ENCODE data around the gene TEDC2.
A peak's percentile ranks its signal among the peaks of the same experiment; 100 is the strongest.
"Not testable (repeated sequence)": the region's sequence is repeated elsewhere in the genome, so short reads cannot be mapped to it uniquely, and the experiment has no call there.

Gene TEDC2

GRCh38 chr16:2429034-2429770 lies 30.7 kb upstream of the TEDC2 start, which contains the start of gene CCNF:
CCNF (plus strand) TSS chr16:2429447; CDS start chr16:2429482, 35 bp downstream.
- FAIRE-seq (no peak), DNase-seq (ENCODE audit: insufficient read length, low spot score) (peak; percentile 94)
- TF ChIP-seq POLR2A (IDR thresholded peaks at IDR 0.05; ENCODE audit: low read depth, low read length): peak; percentile 94

- FAIRE-seq: no peak
- TF ChIP-seq POLR2A (IDR thresholded peaks at IDR 0.05; ENCODE audit: low read depth, low read length): no peak
- DNase-seq (ENCODE audit: insufficient read length, low spot score): no peak
Measured at GRCh38 chr16:2429771-2430663, 29.9 kb upstream of the TEDC2 start.

GRCh38 chr16:2432286-2432685 lies 27.6 kb upstream of the TEDC2 start:
- no peak for TF ChIP-seq POLR2A (IDR thresholded peaks at IDR 0.05; ENCODE audit: low read depth, low read length)
- FAIRE-seq (no peak), DNase-seq (ENCODE audit: insufficient read length, low spot score) (no peak)

GRCh38 chr16:2432801-2433505 lies 27.0 kb upstream of the TEDC2 start:
- TF ChIP-seq POLR2A (IDR thresholded peaks at IDR 0.05; ENCODE audit: low read depth, low read length): no peak
- DNase-seq (ENCODE audit: insufficient read length, low spot score): no peak
- FAIRE-seq: no peak

GRCh38 chr16:2435236-2435635 lies 24.7 kb upstream of the TEDC2 start:
- not testable (repeated sequence) for FAIRE-seq; DNase-seq (ENCODE audit: insufficient read length, low spot score)

GRCh38 chr16:2436110-2436509 lies 23.8 kb upstream of the TEDC2 start:
- no peak for TF ChIP-seq POLR2A (IDR thresholded peaks at IDR 0.05; ENCODE audit: low read depth, low read length)
- no peak for DNase-seq (ENCODE audit: insufficient read length, low spot score)
- no peak for FAIRE-seq

- TF ChIP-seq POLR2A (IDR thresholded peaks at IDR 0.05; ENCODE audit: low read depth, low read length): no peak
- no peak for FAIRE-seq
- no peak for DNase-seq (ENCODE audit: insufficient read length, low spot score)
Measured at GRCh38 chr16:2437032-2437790, 22.7 kb upstream of the TEDC2 start.

GRCh38 chr16:2438121-2438520 lies 21.8 kb upstream of the TEDC2 start:
- no peak for TF ChIP-seq POLR2A (IDR thresholded peaks at IDR 0.05; ENCODE audit: low read depth, low read length)
- FAIRE-seq (no peak), DNase-seq (ENCODE audit: insufficient read length, low spot score) (no peak)

- DNase-seq (ENCODE audit: insufficient read length, low spot score) (no peak), FAIRE-seq (no peak)
- TF ChIP-seq POLR2A (IDR thresholded peaks at IDR 0.05; ENCODE audit: low read depth, low read length): no peak
Measured at GRCh38 chr16:2439598-2439997, 20.3 kb upstream of the TEDC2 start.

GRCh38 chr16:2441143-2441804 lies 18.6 kb upstream of the TEDC2 start:
- DNase-seq (ENCODE audit: insufficient read length, low spot score); FAIRE-seq: not testable (repeated sequence)

GRCh38 chr16:2443555-2443954 lies 16.4 kb upstream of the TEDC2 start:
- no peak for FAIRE-seq
- no peak for DNase-seq (ENCODE audit: insufficient read length, low spot score)
- TF ChIP-seq POLR2A (IDR thresholded peaks at IDR 0.05; ENCODE audit: low read depth, low read length): no peak

GRCh38 chr16:2447920-2448583 lies 11.9 kb upstream of the TEDC2 start:
- FAIRE-seq (no peak), DNase-seq (ENCODE audit: insufficient read length, low spot score) (no peak)
- no peak for TF ChIP-seq POLR2A (IDR thresholded peaks at IDR 0.05; ENCODE audit: low read depth, low read length)
